GM12878 (cell line): Measurements from ENCODE around the gene FBRSL1. TPM values are rescaled to one million over a fixed set of nuclear protein-coding genes. Genes with fewer than 3 reads are reported as not detected.

Source experiments
- ATAC-seq: fragments of 200-7000 bp; cut with Tn5 transposase; 3 replicates; pipeline ENCODE4 v1.9.1; 2020; ENCODE audit warnings: mild to moderate bottlenecking, moderate library complexity
- BruUV-seq: library from RNA; stranded (reverse); fragments of 400-500 nt; replicated peaks from 2 replicates; lab custom pipeline; 2021; lab: Mats Ljungman, UMichigan
- CTCF ChIA-PET: fragments of 300-600 bp; sonication (Branson Sonifier 250); formaldehyde crosslinking; extraction: SDS; loops from one replicate; lab custom pipeline; 2021; ENCODE audit warnings: inconsistent platforms; lab: Yijun Ruan, JAX
- POLR2A ChIA-PET: fragments of 350-600 bp; formaldehyde crosslinking; extraction: SDS; loops from one replicate; lab custom pipeline; 2021; ENCODE audit warnings: inconsistent platforms; lab: Charles Lee
- RAD21 ChIA-PET: fragments of 300-600 bp; sonication (Branson Sonifier 250); formaldehyde crosslinking; loops from one replicate; lab custom pipeline; 2023; ENCODE audit warnings: antibody characterized with exemption; ENCODE audit not compliant: unreplicated experiment; lab: Charles Lee
- SMC1A ChIA-PET: fragments of 300-600 bp; sonication (Branson Sonifier 250); formaldehyde crosslinking; loops from one replicate; lab custom pipeline; 2023; ENCODE audit not compliant: unreplicated experiment, uncharacterized antibody; lab: Charles Lee
- DNase-seq: peaks from one replicate; pipeline ENCODE4 v3.0.0-alpha.2; 2011; ENCODE audit warnings: low read depth, low spot score
- FAIRE-seq: peaks from 3 replicates; lab custom pipeline; 2011; peaks lifted over from hg19 to GRCh38; lab: Jason Lieb, UNC
- H2AFZ ChIP-seq: 2 replicates; pipeline ENCODE4 v1.6.0; 2011; ENCODE audit warnings: low read depth, low read length, control low read depth; ENCODE audit not compliant: control insufficient read depth
- H3K27ac ChIP-seq: 2 replicates; pipeline ENCODE4 v1.5.1; 2011; ENCODE audit warnings: control low read depth; ENCODE audit not compliant: control insufficient read depth, insufficient read depth
- H3K27me3 ChIP-seq, 2 experiments: replicated peaks in 1 of 2; 2 replicates each; pipeline versions ENCODE4 v1.6.0 to v1.6.1; 2011; ENCODE audit warnings: low read length in 1 of 2; ENCODE audit not compliant: control insufficient read depth in 2 of 2, insufficient read depth in 2 of 2
- H3K36me3 ChIP-seq, 2 experiments: 2 replicates each; pipeline ENCODE4 v1.5.1; 2011; ENCODE audit warnings: low read length in 1 of 2; ENCODE audit not compliant: control insufficient read depth in 2 of 2, insufficient read depth in 2 of 2
- H3K4me1 ChIP-seq: 2 replicates; pipeline ENCODE4 v1.6.1; 2011; ENCODE audit warnings: mild to moderate bottlenecking, low read length, moderate library complexity, mixed read lengths; ENCODE audit not compliant: control insufficient read depth, insufficient read depth
- H3K4me2 ChIP-seq: 2 replicates; pipeline ENCODE4 v1.6.0; 2011; ENCODE audit warnings: control low read depth; ENCODE audit not compliant: control insufficient read depth, insufficient read depth
- H3K4me3 ChIP-seq: fragments of 200-600 bp; sonication (generic); 2 replicates; pipeline ENCODE4 v1.5.1; 2016
- H3K79me2 ChIP-seq: 2 replicates; pipeline ENCODE4 v1.6.0; 2011; ENCODE audit warnings: low read length; ENCODE audit not compliant: control insufficient read depth, insufficient read depth
- H3K9ac ChIP-seq: 2 replicates; pipeline ENCODE4 v1.8.0; 2011; ENCODE audit warnings: low read length, control low read depth, mixed read lengths; ENCODE audit not compliant: control insufficient read depth, insufficient read depth
- H3K9me3 ChIP-seq: replicated peaks from 3 replicates; pipeline ENCODE4 v1.5.1; 2011; ENCODE audit warnings: mild to moderate bottlenecking, low read length; ENCODE audit not compliant: control insufficient read depth, insufficient read depth
- H4K20me1 ChIP-seq: 2 replicates; pipeline ENCODE4 v1.6.0; 2011; ENCODE audit not compliant: control insufficient read depth, insufficient read depth
- BCLAF1 ChIP-seq: fragments of 450-650 bp; IDR thresholded peaks from 2 replicates; pipeline ENCODE4 v1.6.1; 2017; ENCODE audit warnings: antibody characterized with exemption, mild to moderate bottlenecking, moderate library complexity
- CBFB ChIP-seq: IDR thresholded peaks from 2 replicates; pipeline ENCODE4 v1.6.1; 2016; ENCODE audit warnings: antibody characterized with exemption, low read depth
- NR2C1 ChIP-seq: fragments of 450-650 bp; IDR thresholded peaks from 2 replicates; pipeline ENCODE4 v1.6.1; 2017; ENCODE audit warnings: antibody characterized with exemption, mild to moderate bottlenecking, moderate library complexity
- SRF ChIP-seq, 2 experiments: IDR thresholded peaks; 2 replicates each; pipeline ENCODE4 v1.6.1; 2011; ENCODE audit warnings: low read depth in 2 of 2, low read length in 2 of 2, mild to moderate bottlenecking in 1 of 2, moderate library complexity in 1 of 2
- WGBS: methylation state at CpG from one replicate; pipeline ENCODE4 v1.1.6; 2016; ENCODE audit warnings: low lambda C conversion rate; ENCODE audit not compliant: insufficient replicate concordance, insufficient coverage; ENCODE audit errors: missing lambda C conversion rate; 5-methylcytosine and 5-hydroxymethylcytosine counted together
- in situ Hi-C: fragments of 300-500 bp; cut with MboI; formaldehyde crosslinking; loops from 9 replicates; pipeline ENCODE4 v1.14.3; 2018; ENCODE audit warnings: mixed read lengths
- intact Hi-C: fragments of 100-400 bp; cut with micrococcal nuclease; formaldehyde crosslinking; loops from one replicate; pipeline ENCODE4 v1.14.2; 2022; ENCODE audit not compliant: unreplicated experiment
- polyA plus RNA-seq, 11 experiments: library from polyadenylated mRNA; depleted of rRNA in 4 of 11; unstranded in 6 of 11; stranded (reverse) in 5 of 11; fragments of >200 nt; fragmentation: Nextera tagmentation in 4 of 11; fragmentation: Illumina TruSeq in 1 of 11; extraction: Ambion mirVana in 4 of 11; extraction: Trizol in 1 of 11; gene quantifications; 1 replicate in 1 of 11; 2 replicates in 10 of 11; pipeline versions ENCODE4 v1.2.1 to v1.2.3, GENCODE V29; 2011 to 2016; ENCODE audit warnings: inconsistent platforms in 2 of 11, missing spikeins in 2 of 11, low read depth in 1 of 11
- total RNA-seq, 4 experiments: library from RNA; depleted of rRNA in 3 of 4; stranded (reverse); fragments of >200 nt in 3 of 4; fragmentation: Illumina TruSeq in 1 of 4; extraction: Trizol in 1 of 4; gene quantifications; 2 replicates each; pipeline versions ENCODE4 v1.2.1 to v1.2.3, GENCODE V29; 2013 to 2021
- TF ChIP-seq, protein P1 (sequence below): fragments of 450-650 bp; IDR thresholded peaks from 2 replicates; pipeline ENCODE4 v1.6.1; 2018; ENCODE audit warnings: mild to moderate bottlenecking, low read depth, moderate library complexity; ENCODE audit not compliant: partially characterized antibody
- TF ChIP-seq, protein P2 (sequence below): fragments of 450-650 bp; IDR thresholded peaks from 2 replicates; pipeline ENCODE4 v1.6.1; 2017; ENCODE audit warnings: borderline replicate concordance

The FBRSL1 gene
- total and polyA plus RNA-seq, 10 of the 15 experiments (the other 5 are each of a cell fraction or from before 2014, with no cell fraction given) = 0.19 to 55.1 (median 4.1) TPM

DNA sequence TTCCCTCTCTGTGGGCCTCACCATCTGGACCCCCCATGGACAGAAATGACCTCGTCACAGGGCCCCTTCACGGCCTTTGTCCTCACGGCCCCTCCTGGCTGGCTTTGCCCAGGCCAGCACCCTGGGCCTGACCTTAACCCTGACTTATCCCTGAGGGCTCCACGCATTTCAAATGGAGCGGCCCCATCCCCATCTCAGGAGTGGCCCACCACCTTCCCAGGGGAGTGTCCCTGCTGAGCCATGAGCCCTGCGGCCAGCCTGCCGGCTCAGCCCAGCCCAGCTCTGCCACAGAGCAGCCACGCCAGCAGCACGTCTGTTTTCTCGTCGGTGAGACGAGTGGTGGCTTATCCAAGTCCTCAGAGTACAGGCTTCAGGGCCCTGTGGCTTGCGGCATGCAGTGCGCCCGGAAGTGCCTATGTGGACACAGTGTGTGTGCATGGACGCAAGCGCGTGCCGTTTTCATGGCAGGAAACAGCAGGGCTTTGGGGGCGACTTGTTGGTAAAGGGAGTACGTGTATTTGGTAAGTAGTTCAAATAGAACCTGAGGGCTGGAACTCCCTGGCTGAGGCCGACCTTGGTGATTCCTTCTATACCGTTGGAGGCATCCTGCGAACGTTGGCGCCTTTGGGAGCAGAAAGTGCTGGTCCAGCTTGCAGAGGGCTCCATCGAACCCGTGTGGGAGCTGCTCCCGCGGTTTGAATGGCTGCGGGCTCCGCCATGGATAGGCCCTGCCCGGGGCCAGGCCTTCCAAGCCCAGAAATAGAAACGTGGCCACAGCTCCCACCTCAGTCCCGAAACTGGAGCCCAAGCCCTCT is 68.3 kb downstream of the FBRSL1 start:
- no peaks in the 10 kb centered on the region for H4K20me1 ChIP-seq
- DNase-seq (no peak), ATAC-seq (no peak), FAIRE-seq (no peak)
- H3K9ac ChIP-seq = no peak overlapping the region
- TF ChIP-seq CBFB = no peak
- no peak for TF ChIP-seq SRF (IDR thresholded peaks at IDR 0.05; ENCODE audit: low read depth in 2 of 2, low read length in 2 of 2)
- no peak for TF ChIP-seq NR2C1
- intact Hi-C loops (no loop called here), in situ Hi-C loops (loop anchor here (5.0 kb wide), 1 partner anchor 141 kb away; no protein-coding TSS in a partner anchor)
- SMC1A ChIA-PET = no interaction called here
- H3K4me3 ChIP-seq = no peak overlapping the region
- H3K36me3 ChIP-seq = no peaks in the 10 kb centered on the region
- no peak overlapping the region for H2AFZ ChIP-seq
- H3K27ac ChIP-seq = no peak overlapping the region
- H3K4me2 ChIP-seq = no peak overlapping the region
- BruUV-seq = no TSS peak
- CTCF ChIA-PET = interaction anchor here (1.6 kb wide), 1 partner anchor 143 kb away, joined by 5 read pairs; no protein-coding TSS in a partner anchor
- H3K9me3 ChIP-seq = no peaks in the 10 kb centered on the region
- POLR2A ChIA-PET = no interaction called here
- 86% methylated on average over 35 of the region's 35 CpGs for WGBS
- H3K79me2 ChIP-seq = no peaks in the 10 kb centered on the region
- RAD21 ChIA-PET = no interaction called here
- peaks cover 6% of the 10 kb centered on the region; the same call in 1 of the 2 replicates for H3K4me1 ChIP-seq
- H3K27me3 ChIP-seq = no peaks in the 10 kb centered on the region; a peak in 1 of 4 replicates

GRCh38 chr12:132558861-132559623 is 69.1 kb downstream of the FBRSL1 start:
- Histone ChIP-seq H2AFZ (no peak overlapping the region), H4K20me1 (no peaks in the 10 kb centered on the region), H3K79me2 (no peaks in the 10 kb centered on the region), H3K36me3 (no peaks in the 10 kb centered on the region), H3K27ac (no peak overlapping the region), H3K4me3 (peak overlapping the region; percentile 65), H3K9me3 (no peaks in the 10 kb centered on the region), H3K27me3 (no peaks in the 10 kb centered on the region; a peak in 1 of 4 replicates), H3K4me2 (peak overlapping the region; percentile 75), H3K9ac (no peak overlapping the region), H3K4me1 (peaks cover 6% of the 10 kb centered on the region; the same call in 1 of the 2 replicates)
- FAIRE-seq = no peak
- intact Hi-C loops (no loop called here), in situ Hi-C loops (loop anchor here (5.0 kb wide), 1 partner anchor 142 kb away; no protein-coding TSS in a partner anchor)
- ChIA-PET SMC1A (no interaction called here), POLR2A (interaction anchor here (0.6 kb wide), 1 partner anchor 475 kb away, joined by 3 read pairs; no protein-coding TSS in a partner anchor), RAD21 (no interaction called here), CTCF (no interaction called here)
- 9% methylated on average over 44 of the region's 45 CpGs for WGBS
- ATAC-seq = no peak
- DNase-seq = no peak
- BruUV-seq = no TSS peak
- TF ChIP-seq, protein P1, sequence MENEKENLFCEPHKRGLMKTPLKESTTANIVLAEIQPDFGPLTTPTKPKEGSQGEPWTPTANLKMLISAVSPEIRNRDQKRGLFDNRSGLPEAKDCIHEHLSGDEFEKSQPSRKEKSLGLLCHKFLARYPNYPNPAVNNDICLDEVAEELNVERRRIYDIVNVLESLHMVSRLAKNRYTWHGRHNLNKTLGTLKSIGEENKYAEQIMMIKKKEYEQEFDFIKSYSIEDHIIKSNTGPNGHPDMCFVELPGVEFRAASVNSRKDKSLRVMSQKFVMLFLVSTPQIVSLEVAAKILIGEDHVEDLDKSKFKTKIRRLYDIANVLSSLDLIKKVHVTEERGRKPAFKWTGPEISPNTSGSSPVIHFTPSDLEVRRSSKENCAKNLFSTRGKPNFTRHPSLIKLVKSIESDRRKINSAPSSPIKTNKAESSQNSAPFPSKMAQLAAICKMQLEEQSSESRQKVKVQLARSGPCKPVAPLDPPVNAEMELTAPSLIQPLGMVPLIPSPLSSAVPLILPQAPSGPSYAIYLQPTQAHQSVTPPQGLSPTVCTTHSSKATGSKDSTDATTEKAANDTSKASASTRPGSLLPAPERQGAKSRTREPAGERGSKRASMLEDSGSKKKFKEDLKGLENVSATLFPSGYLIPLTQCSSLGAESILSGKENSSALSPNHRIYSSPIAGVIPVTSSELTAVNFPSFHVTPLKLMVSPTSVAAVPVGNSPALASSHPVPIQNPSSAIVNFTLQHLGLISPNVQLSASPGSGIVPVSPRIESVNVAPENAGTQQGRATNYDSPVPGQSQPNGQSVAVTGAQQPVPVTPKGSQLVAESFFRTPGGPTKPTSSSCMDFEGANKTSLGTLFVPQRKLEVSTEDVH = no peak
- TF ChIP-seq, protein P2, sequence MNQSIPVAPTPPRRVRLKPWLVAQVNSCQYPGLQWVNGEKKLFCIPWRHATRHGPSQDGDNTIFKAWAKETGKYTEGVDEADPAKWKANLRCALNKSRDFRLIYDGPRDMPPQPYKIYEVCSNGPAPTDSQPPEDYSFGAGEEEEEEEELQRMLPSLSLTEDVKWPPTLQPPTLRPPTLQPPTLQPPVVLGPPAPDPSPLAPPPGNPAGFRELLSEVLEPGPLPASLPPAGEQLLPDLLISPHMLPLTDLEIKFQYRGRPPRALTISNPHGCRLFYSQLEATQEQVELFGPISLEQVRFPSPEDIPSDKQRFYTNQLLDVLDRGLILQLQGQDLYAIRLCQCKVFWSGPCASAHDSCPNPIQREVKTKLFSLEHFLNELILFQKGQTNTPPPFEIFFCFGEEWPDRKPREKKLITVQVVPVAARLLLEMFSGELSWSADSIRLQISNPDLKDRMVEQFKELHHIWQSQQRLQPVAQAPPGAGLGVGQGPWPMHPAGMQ = no peak
- TF ChIP-seq BCLAF1 = no peak
